GM12878 (cell line): Measurements from ENCODE around the gene E2F2. TPM values are rescaled to one million over a fixed set of nuclear protein-coding genes. Genes with fewer than 3 reads are reported as not detected.
A peak's percentile ranks its signal among the peaks of the same experiment; 100 is the strongest.

Experiments
- ATAC-seq: fragments of 200-7000 bp; cut with Tn5 transposase; 3 replicates; pipeline ENCODE4 v1.9.1; 2020; ENCODE audit warnings: mild to moderate bottlenecking, moderate library complexity
- BruUV-seq: library from RNA; stranded (reverse); fragments of 400-500 nt; replicated peaks from 2 replicates; lab custom pipeline; 2021; lab: Mats Ljungman, UMichigan
- CTCF ChIA-PET: fragments of 300-600 bp; sonication (Branson Sonifier 250); formaldehyde crosslinking; extraction: SDS; loops from one replicate; lab custom pipeline; 2021; ENCODE audit warnings: inconsistent platforms; lab: Yijun Ruan, JAX
- POLR2A ChIA-PET: fragments of 350-600 bp; formaldehyde crosslinking; extraction: SDS; loops from one replicate; lab custom pipeline; 2021; ENCODE audit warnings: inconsistent platforms; lab: Charles Lee
- RAD21 ChIA-PET: fragments of 300-600 bp; sonication (Branson Sonifier 250); formaldehyde crosslinking; loops from one replicate; lab custom pipeline; 2023; ENCODE audit warnings: antibody characterized with exemption; ENCODE audit not compliant: unreplicated experiment; lab: Charles Lee
- SMC1A ChIA-PET: fragments of 300-600 bp; sonication (Branson Sonifier 250); formaldehyde crosslinking; loops from one replicate; lab custom pipeline; 2023; ENCODE audit not compliant: unreplicated experiment, uncharacterized antibody; lab: Charles Lee
- DNase-seq: peaks from one replicate; pipeline ENCODE4 v3.0.0-alpha.2; 2011; ENCODE audit warnings: low read depth, low spot score
- FAIRE-seq: peaks from 3 replicates; lab custom pipeline; 2011; peaks lifted over from hg19 to GRCh38; lab: Jason Lieb, UNC
- H2AFZ ChIP-seq: 2 replicates; pipeline ENCODE4 v1.6.0; 2011; ENCODE audit warnings: low read depth, low read length, control low read depth; ENCODE audit not compliant: control insufficient read depth
- H3K27ac ChIP-seq: 2 replicates; pipeline ENCODE4 v1.5.1; 2011; ENCODE audit warnings: control low read depth; ENCODE audit not compliant: control insufficient read depth, insufficient read depth
- H3K27me3 ChIP-seq, 2 experiments: replicated peaks in 1 of 2; 2 replicates each; pipeline versions ENCODE4 v1.6.0 to v1.6.1; 2011; ENCODE audit warnings: low read length in 1 of 2; ENCODE audit not compliant: control insufficient read depth in 2 of 2, insufficient read depth in 2 of 2
- H3K36me3 ChIP-seq, 2 experiments: 2 replicates each; pipeline ENCODE4 v1.5.1; 2011; ENCODE audit warnings: low read length in 1 of 2; ENCODE audit not compliant: control insufficient read depth in 2 of 2, insufficient read depth in 2 of 2
- H3K4me1 ChIP-seq: 2 replicates; pipeline ENCODE4 v1.6.1; 2011; ENCODE audit warnings: mild to moderate bottlenecking, low read length, moderate library complexity, mixed read lengths; ENCODE audit not compliant: control insufficient read depth, insufficient read depth
- H3K4me2 ChIP-seq: 2 replicates; pipeline ENCODE4 v1.6.0; 2011; ENCODE audit warnings: control low read depth; ENCODE audit not compliant: control insufficient read depth, insufficient read depth
- H3K4me3 ChIP-seq: fragments of 200-600 bp; sonication (generic); 2 replicates; pipeline ENCODE4 v1.5.1; 2016
- H3K79me2 ChIP-seq: 2 replicates; pipeline ENCODE4 v1.6.0; 2011; ENCODE audit warnings: low read length; ENCODE audit not compliant: control insufficient read depth, insufficient read depth
- H3K9ac ChIP-seq: 2 replicates; pipeline ENCODE4 v1.8.0; 2011; ENCODE audit warnings: low read length, control low read depth, mixed read lengths; ENCODE audit not compliant: control insufficient read depth, insufficient read depth
- H3K9me3 ChIP-seq: replicated peaks from 3 replicates; pipeline ENCODE4 v1.5.1; 2011; ENCODE audit warnings: mild to moderate bottlenecking, low read length; ENCODE audit not compliant: control insufficient read depth, insufficient read depth
- H4K20me1 ChIP-seq: 2 replicates; pipeline ENCODE4 v1.6.0; 2011; ENCODE audit not compliant: control insufficient read depth, insufficient read depth
- NBN ChIP-seq: fragments of 450-650 bp; IDR thresholded peaks from 2 replicates; pipeline ENCODE4 v1.6.1; 2016
- WGBS: methylation state at CpG from one replicate; pipeline ENCODE4 v1.1.6; 2016; ENCODE audit warnings: low lambda C conversion rate; ENCODE audit not compliant: insufficient replicate concordance, insufficient coverage; ENCODE audit errors: missing lambda C conversion rate; 5-methylcytosine and 5-hydroxymethylcytosine counted together
- in situ Hi-C: fragments of 300-500 bp; cut with MboI; formaldehyde crosslinking; loops from 9 replicates; pipeline ENCODE4 v1.14.3; 2018; ENCODE audit warnings: mixed read lengths
- intact Hi-C: fragments of 100-400 bp; cut with micrococcal nuclease; formaldehyde crosslinking; loops from one replicate; pipeline ENCODE4 v1.14.2; 2022; ENCODE audit not compliant: unreplicated experiment
- polyA plus RNA-seq, 11 experiments: library from polyadenylated mRNA; depleted of rRNA in 4 of 11; unstranded in 6 of 11; stranded (reverse) in 5 of 11; fragments of >200 nt; fragmentation: Nextera tagmentation in 4 of 11; fragmentation: Illumina TruSeq in 1 of 11; extraction: Ambion mirVana in 4 of 11; extraction: Trizol in 1 of 11; gene quantifications; 1 replicate in 1 of 11; 2 replicates in 10 of 11; pipeline versions ENCODE4 v1.2.1 to v1.2.3, GENCODE V29; 2011 to 2016; ENCODE audit warnings: inconsistent platforms in 2 of 11, missing spikeins in 2 of 11, low read depth in 1 of 11
- total RNA-seq, 4 experiments: library from RNA; depleted of rRNA in 3 of 4; stranded (reverse); fragments of >200 nt in 3 of 4; fragmentation: Illumina TruSeq in 1 of 4; extraction: Trizol in 1 of 4; gene quantifications; 2 replicates each; pipeline versions ENCODE4 v1.2.1 to v1.2.3, GENCODE V29; 2013 to 2021
- TF ChIP-seq, protein P1 (sequence below): fragments of 450-650 bp; IDR thresholded peaks from 2 replicates; pipeline ENCODE4 v1.6.1; 2016; ENCODE audit warnings: mild to moderate bottlenecking, moderate library complexity, borderline replicate concordance

Gene E2F2
- total and polyA plus RNA-seq, 10 of the 15 experiments (the other 5 are each of a cell fraction or from before 2014, with no cell fraction given): 3.8 to 27.2 (median 14.6) TPM

DNA sequence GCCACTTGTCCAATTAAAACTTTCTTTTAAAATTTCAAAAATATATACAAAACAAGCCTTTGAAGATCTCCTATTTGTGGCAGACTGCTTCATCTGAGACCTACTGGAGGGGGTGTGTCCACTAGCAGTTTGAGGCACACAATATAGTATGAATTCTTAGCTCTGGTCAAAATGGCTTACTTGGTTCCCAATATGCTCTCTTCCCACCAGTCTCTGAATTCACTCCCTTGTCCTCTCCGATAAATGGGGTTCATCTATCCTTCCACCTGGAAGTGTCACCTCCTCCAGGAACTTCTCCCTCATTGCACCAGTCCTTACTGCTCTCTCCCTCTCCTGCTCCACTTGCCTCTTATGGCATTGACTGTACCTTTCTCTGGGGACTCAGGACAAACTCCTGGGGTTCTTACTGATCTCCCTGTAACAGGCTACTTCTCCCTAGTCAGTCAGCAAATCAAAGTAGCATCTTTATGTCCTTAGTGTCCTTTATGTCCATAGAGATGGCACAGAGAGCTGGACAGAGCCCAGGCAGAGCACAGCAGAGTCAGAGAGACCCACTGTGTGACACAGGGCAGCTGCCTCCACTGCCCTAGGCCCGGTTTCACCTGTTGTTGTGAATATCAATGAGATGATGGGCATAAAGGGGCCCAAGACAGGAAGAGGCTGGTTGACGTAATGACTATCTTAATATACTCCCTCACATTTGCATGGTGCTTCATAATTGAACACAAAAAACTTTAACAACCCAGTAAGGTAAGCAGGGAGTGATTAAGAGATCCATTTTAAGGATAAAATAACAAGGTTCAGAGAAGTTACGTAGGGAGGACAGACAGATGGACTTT lies 50.6 kb downstream of the E2F2 start:
- WGBS: 34% methylated on average over 4 of the region's 4 CpGs
- intact Hi-C loops (no loop called here), in situ Hi-C loops (no loop called here)
- peak; percentile 38 for ATAC-seq
- ChIA-PET RAD21 (interaction anchor here (1.1 kb wide), 1 partner anchor 154 kb away, joined by 3 read pairs; no protein-coding TSS in a partner anchor), CTCF (interaction anchor here (1.3 to 1.4 kb wide), 2 partner anchors 18 to 59 kb away, joined by 4 to 5 read pairs; no protein-coding TSS in a partner anchor), POLR2A (no interaction called here), SMC1A (interaction anchor here (0.7 to 1.7 kb wide), 3 partner anchors 14 to 76 kb away, joined by 3 to 5 read pairs (median 3); no protein-coding TSS in a partner anchor)
- no TSS peak for BruUV-seq
- DNase-seq: no peak
- TF ChIP-seq, protein P1, sequence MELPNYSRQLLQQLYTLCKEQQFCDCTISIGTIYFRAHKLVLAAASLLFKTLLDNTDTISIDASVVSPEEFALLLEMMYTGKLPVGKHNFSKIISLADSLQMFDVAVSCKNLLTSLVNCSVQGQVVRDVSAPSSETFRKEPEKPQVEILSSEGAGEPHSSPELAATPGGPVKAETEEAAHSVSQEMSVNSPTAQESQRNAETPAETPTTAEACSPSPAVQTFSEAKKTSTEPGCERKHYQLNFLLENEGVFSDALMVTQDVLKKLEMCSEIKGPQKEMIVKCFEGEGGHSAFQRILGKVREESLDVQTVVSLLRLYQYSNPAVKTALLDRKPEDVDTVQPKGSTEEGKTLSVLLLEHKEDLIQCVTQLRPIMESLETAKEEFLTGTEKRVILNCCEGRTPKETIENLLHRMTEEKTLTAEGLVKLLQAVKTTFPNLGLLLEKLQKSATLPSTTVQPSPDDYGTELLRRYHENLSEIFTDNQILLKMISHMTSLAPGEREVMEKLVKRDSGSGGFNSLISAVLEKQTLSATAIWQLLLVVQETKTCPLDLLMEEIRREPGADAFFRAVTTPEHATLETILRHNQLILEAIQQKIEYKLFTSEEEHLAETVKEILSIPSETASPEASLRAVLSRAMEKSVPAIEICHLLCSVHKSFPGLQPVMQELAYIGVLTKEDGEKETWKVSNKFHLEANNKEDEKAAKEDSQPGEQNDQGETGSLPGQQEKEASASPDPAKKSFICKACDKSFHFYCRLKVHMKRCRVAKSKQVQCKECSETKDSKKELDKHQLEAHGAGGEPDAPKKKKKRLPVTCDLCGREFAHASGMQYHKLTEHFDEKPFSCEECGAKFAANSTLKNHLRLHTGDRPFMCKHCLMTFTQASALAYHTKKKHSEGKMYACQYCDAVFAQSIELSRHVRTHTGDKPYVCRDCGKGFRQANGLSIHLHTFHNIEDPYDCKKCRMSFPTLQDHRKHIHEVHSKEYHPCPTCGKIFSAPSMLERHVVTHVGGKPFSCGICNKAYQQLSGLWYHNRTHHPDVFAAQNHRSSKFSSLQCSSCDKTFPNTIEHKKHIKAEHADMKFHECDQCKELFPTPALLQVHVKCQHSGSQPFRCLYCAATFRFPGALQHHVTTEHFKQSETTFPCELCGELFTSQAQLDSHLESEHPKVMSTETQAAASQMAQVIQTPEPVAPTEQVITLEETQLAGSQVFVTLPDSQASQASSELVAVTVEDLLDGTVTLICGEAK: peak; percentile 67
- no peak for TF ChIP-seq NBN
- H3K4me1 ChIP-seq: peaks cover 15% of the 10 kb centered on the region
- H4K20me1 ChIP-seq: no peaks in the 10 kb centered on the region; the same call in 1 of the 2 replicates
- peaks cover 6 to 14% of the 10 kb centered on the region in 2 experiments for H3K27me3 ChIP-seq
- H3K4me2 ChIP-seq: no peak overlapping the region
- H3K4me3 ChIP-seq: no peak overlapping the region
- H3K79me2 ChIP-seq: no peaks in the 10 kb centered on the region
- no peak overlapping the region for H3K9ac ChIP-seq
- FAIRE-seq: no peak
- no peaks in the 10 kb centered on the region for H3K36me3 ChIP-seq
- peak overlapping the region; percentile 10; the same call in 1 of the 2 replicates for H2AFZ ChIP-seq
- no peak overlapping the region for H3K27ac ChIP-seq
- H3K9me3 ChIP-seq: no peaks in the 10 kb centered on the region
